HEK293 (cell line): ENCODE data around the gene SFMBT2.
A peak's percentile ranks its signal among the peaks of the same experiment; 100 is the strongest.

Experiments used
- CTCF ChIA-PET: fragments of 350-600 bp; formaldehyde crosslinking; extraction: SDS; loops from one replicate; lab custom pipeline; 2021; ENCODE audit warnings: antibody characterized with exemption; lab: Yijun Ruan, JAX
- POLR2A ChIA-PET: fragments of 300-600 bp; formaldehyde crosslinking; extraction: SDS; loops from one replicate; lab custom pipeline; 2020; ENCODE audit warnings: antibody characterized with exemption, inconsistent platforms; lab: Yijun Ruan, JAX
- H3K27ac ChIP-seq: fragments of 200-500 bp; sonication (Bioruptor generic); 2 replicates; pipeline ENCODE4 v1.5.1; 2014; ENCODE audit warnings: low read depth, low read length, control low read depth, inconsistent platforms; ENCODE audit errors: extremely low read depth
- H3K36me3 ChIP-seq, 2 experiments: fragments of 200-500 bp in 1 of 2; sonication (Bioruptor generic) in 1 of 2; 1 replicate in 1 of 2; 2 replicates in 1 of 2; pipeline ENCODE4 v1.5.1; 2014 to 2017; ENCODE audit warnings: inconsistent platforms in 2 of 2, low read length in 2 of 2; ENCODE audit not compliant: control insufficient read depth in 2 of 2, insufficient read depth in 1 of 2
- H3K4me1 ChIP-seq: fragments of 200-500 bp; sonication (Bioruptor generic); 2 replicates; pipeline ENCODE4 v1.5.1; 2014; ENCODE audit warnings: mild to moderate bottlenecking, low read length, inconsistent platforms; ENCODE audit not compliant: control insufficient read depth, insufficient read depth
- H3K4me3 ChIP-seq: 2 replicates; pipeline ENCODE4 v1.5.1; 2011; ENCODE audit warnings: low read depth, mild to moderate bottlenecking, control low read depth, low read length, moderate library complexity
- H3K9me3 ChIP-seq: fragments of 200-500 bp; sonication (Bioruptor generic); 2 replicates; pipeline ENCODE4 v1.5.1; 2014; ENCODE audit warnings: low read depth, low read length, inconsistent platforms; ENCODE audit not compliant: control insufficient read depth, insufficient read depth
- ATF2 ChIP-seq: fragments of 450-650 bp; formaldehyde crosslinking; IDR thresholded peaks from 2 replicates; pipeline ENCODE4 v1.5.1; 2016; ENCODE audit warnings: missing biosample characterization, missing genetic modification characterization, low read depth
- FEZF1 ChIP-seq: fragments of 450-650 bp; formaldehyde crosslinking; IDR thresholded peaks from 2 replicates; pipeline ENCODE4 v1.5.1; 2016; ENCODE audit warnings: missing biosample characterization, missing genetic modification characterization
- SALL2 ChIP-seq: fragments of 450-650 bp; formaldehyde crosslinking; IDR thresholded peaks from 2 replicates; pipeline ENCODE4 v1.5.0; 2017; ENCODE audit warnings: missing biosample characterization, mild to moderate bottlenecking, missing genetic modification characterization, borderline replicate concordance
- SP3 ChIP-seq: fragments of 450-650 bp; formaldehyde crosslinking; IDR thresholded peaks from 2 replicates; pipeline ENCODE4 v1.5.1; 2016; ENCODE audit warnings: missing biosample characterization, missing genetic modification characterization
- WT1 ChIP-seq: fragments of 450-650 bp; formaldehyde crosslinking; IDR thresholded peaks from 2 replicates; pipeline ENCODE4 v1.5.1; 2016; ENCODE audit warnings: missing biosample characterization, missing genetic modification characterization
- ZBTB17 ChIP-seq: fragments of 450-650 bp; formaldehyde crosslinking; IDR thresholded peaks from 2 replicates; pipeline ENCODE4 v1.5.1; 2016; ENCODE audit warnings: missing biosample characterization, missing genetic modification characterization
- ZEB2 ChIP-seq: fragments of 450-650 bp; formaldehyde crosslinking; IDR thresholded peaks from 2 replicates; pipeline ENCODE4 v1.5.1; 2016; ENCODE audit warnings: missing biosample characterization, missing genetic modification characterization
- ZFP41 ChIP-seq: fragments of 450-650 bp; formaldehyde crosslinking; IDR thresholded peaks from 2 replicates; pipeline ENCODE4 v1.5.1; 2016; ENCODE audit warnings: missing biosample characterization, missing genetic modification characterization, borderline replicate concordance
- ZNF10 ChIP-seq: fragments of 450-650 bp; formaldehyde crosslinking; IDR thresholded peaks from 2 replicates; pipeline ENCODE4 v1.5.1; 2017; ENCODE audit warnings: missing biosample characterization, missing genetic modification characterization
- ZNF114 ChIP-seq: fragments of 450-650 bp; formaldehyde crosslinking; IDR thresholded peaks from 2 replicates; pipeline ENCODE4 v1.5.0; 2017; ENCODE audit warnings: missing biosample characterization, missing genetic modification characterization
- ZNF184 ChIP-seq: fragments of 450-650 bp; IDR thresholded peaks from 2 replicates; pipeline ENCODE4 v1.5.1; 2018; ENCODE audit warnings: missing biosample characterization, mild to moderate bottlenecking, missing genetic modification characterization
- ZNF23 ChIP-seq: fragments of 450-650 bp; formaldehyde crosslinking; IDR thresholded peaks from 2 replicates; pipeline ENCODE4 v1.5.1; 2016; ENCODE audit warnings: missing biosample characterization, missing genetic modification characterization, borderline replicate concordance
- ZNF37A ChIP-seq: fragments of 450-650 bp; IDR thresholded peaks from 2 replicates; pipeline ENCODE4 v1.5.1; 2018; ENCODE audit warnings: missing biosample characterization, missing genetic modification characterization
- ZNF391 ChIP-seq: fragments of 450-650 bp; formaldehyde crosslinking; IDR thresholded peaks from 2 replicates; pipeline ENCODE4 v1.5.1; 2016; ENCODE audit warnings: low read depth, missing biosample characterization, missing genetic modification characterization, borderline replicate concordance
- ZNF48 ChIP-seq: fragments of 450-650 bp; formaldehyde crosslinking; IDR thresholded peaks from 2 replicates; pipeline ENCODE4 v1.5.1; 2016; ENCODE audit warnings: missing biosample characterization, missing genetic modification characterization
- ZNF600 ChIP-seq: fragments of 450-650 bp; formaldehyde crosslinking; IDR thresholded peaks from 2 replicates; pipeline ENCODE4 v1.5.1; 2016; ENCODE audit warnings: missing biosample characterization, missing genetic modification characterization
- ZNF629 ChIP-seq: fragments of 450-650 bp; formaldehyde crosslinking; IDR thresholded peaks from 2 replicates; pipeline ENCODE4 v1.5.1; 2017; ENCODE audit warnings: missing biosample characterization, missing genetic modification characterization
- ZNF654 ChIP-seq: fragments of 450-650 bp; formaldehyde crosslinking; IDR thresholded peaks from 2 replicates; pipeline ENCODE4 v1.5.1; 2016; ENCODE audit warnings: low read depth, missing biosample characterization, missing genetic modification characterization
- ZNF692 ChIP-seq: fragments of 450-650 bp; formaldehyde crosslinking; IDR thresholded peaks from 2 replicates; pipeline ENCODE4 v1.5.1; 2016; ENCODE audit warnings: missing biosample characterization, missing genetic modification characterization
- ZNF785 ChIP-seq: fragments of 450-650 bp; formaldehyde crosslinking; IDR thresholded peaks from 2 replicates; pipeline ENCODE4 v1.5.1; 2016; ENCODE audit warnings: missing biosample characterization, missing genetic modification characterization
- ZNF843 ChIP-seq: fragments of 450-650 bp; formaldehyde crosslinking; IDR thresholded peaks from 2 replicates; pipeline ENCODE4 v1.5.1; 2016; ENCODE audit warnings: missing biosample characterization, missing genetic modification characterization
- ZSCAN23 ChIP-seq: fragments of 450-650 bp; formaldehyde crosslinking; IDR thresholded peaks from 2 replicates; pipeline ENCODE4 v1.5.1; 2016; ENCODE audit warnings: missing biosample characterization, missing genetic modification characterization
- ZSCAN4 ChIP-seq: fragments of 450-650 bp; formaldehyde crosslinking; IDR thresholded peaks from 2 replicates; pipeline ENCODE4 v1.5.1; 2017; ENCODE audit warnings: missing biosample characterization, missing genetic modification characterization

Gene SFMBT2

DNA sequence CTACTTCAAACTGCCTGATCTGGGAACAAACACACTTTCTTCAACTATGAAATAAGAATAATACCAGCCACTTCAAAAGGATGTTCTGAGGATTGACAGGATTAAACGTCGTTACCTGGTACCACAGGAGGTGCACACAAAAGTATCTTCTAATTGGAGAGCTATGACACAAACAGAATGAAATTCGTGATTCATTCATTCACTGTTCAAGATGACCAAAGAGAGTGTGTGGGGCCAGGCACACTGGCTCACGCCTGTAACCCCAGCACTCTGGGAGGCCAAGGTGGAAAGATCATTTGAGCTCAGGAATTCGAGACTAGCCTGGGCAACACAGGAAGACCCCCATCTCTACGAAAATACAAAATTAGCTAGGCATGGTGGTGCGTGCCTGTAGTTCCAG lies 50.9 kb downstream of the SFMBT2 start:
- no peaks in the 10 kb centered on the region for H3K9me3 ChIP-seq
- H3K4me1 ChIP-seq = peaks cover under 1% of the 10 kb centered on the region
- H3K4me3 ChIP-seq = no peak overlapping the region
- TF ChIP-seq ZNF654 (no peak), SP3 (tag by site-specific recombination) (no peak), ZBTB17 (tag by site-specific recombination) (no peak), ZNF48 (tag by site-specific recombination) (no peak), ZNF843 (tag by site-specific recombination) (no peak)
- H3K36me3 ChIP-seq = peaks cover 9 to 72% of the 10 kb centered on the region in 2 experiments
- no peak overlapping the region for H3K27ac ChIP-seq
- POLR2A ChIA-PET = no interaction called here
- CTCF ChIA-PET = no interaction called here

DNA sequence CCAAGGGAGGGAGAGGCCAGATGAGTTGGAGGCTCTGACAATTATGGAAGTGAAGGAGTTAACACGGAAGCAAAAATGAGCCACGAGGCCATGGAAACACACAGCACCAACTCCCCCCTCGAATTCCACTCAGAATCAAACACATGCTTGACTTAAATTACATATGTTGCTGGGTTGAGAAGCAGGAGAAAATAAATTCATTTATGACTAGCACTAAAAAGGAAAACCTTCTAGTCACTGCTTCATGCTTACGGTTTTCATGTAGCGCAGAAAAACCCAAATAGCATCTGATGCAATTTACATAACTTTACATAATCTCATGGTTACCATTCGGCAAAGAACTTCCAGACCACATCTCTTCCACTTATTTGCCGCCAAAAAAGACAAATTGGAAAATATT lies 51.5 kb downstream of the SFMBT2 start:
- CTCF ChIA-PET = no interaction called here
- no peak for TF ChIP-seq ZFP41
- TF ChIP-seq SALL2 (tag by site-specific recombination) = no peak
- TF ChIP-seq FEZF1 (tag by site-specific recombination) = no peak
- TF ChIP-seq ZNF843 (tag by site-specific recombination) = no peak
- no peak for TF ChIP-seq ZNF391 (tag by site-specific recombination)
- TF ChIP-seq ZNF114 = no peak
- no peak for TF ChIP-seq ZNF23
- TF ChIP-seq ZNF600 (tag by site-specific recombination) = no peak
- no peak for TF ChIP-seq ZNF37A (tag by site-specific recombination)
- no peak for TF ChIP-seq ZNF785 (tag by site-specific recombination)
- TF ChIP-seq ZNF692 = no peak
- TF ChIP-seq ZNF184 (tag by site-specific recombination) = no peak
- Histone ChIP-seq H3K9me3 (no peaks in the 10 kb centered on the region), H3K27ac (no peak overlapping the region), H3K4me1 (peaks cover 5% of the 10 kb centered on the region), H3K36me3 (peaks cover 9 to 66% of the 10 kb centered on the region in 2 experiments; a peak in 2 of 3 replicates), H3K4me3 (no peak overlapping the region)
- POLR2A ChIA-PET = no interaction called here

DNA sequence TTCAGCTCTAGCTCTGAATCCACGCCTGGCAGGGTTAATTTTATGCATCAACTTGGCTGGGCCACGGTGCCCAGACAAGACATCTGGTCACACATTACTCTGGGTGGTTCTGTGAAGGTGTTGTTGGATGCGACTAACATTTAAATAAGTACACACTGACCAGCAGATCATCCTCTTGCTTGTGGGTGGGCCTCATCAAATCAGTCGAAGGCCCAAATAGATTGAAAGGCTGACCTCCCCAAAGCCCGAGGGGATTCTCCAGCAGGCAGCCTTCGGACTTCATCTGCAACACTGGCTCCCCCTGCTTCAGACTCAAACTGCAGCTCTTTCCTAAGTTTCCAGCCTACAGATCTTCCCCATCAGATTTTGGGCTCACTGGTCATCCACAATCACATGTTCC lies 53.6 kb downstream of the SFMBT2 start:
- peaks cover 5% of the 10 kb centered on the region for H3K4me1 ChIP-seq

DNA sequence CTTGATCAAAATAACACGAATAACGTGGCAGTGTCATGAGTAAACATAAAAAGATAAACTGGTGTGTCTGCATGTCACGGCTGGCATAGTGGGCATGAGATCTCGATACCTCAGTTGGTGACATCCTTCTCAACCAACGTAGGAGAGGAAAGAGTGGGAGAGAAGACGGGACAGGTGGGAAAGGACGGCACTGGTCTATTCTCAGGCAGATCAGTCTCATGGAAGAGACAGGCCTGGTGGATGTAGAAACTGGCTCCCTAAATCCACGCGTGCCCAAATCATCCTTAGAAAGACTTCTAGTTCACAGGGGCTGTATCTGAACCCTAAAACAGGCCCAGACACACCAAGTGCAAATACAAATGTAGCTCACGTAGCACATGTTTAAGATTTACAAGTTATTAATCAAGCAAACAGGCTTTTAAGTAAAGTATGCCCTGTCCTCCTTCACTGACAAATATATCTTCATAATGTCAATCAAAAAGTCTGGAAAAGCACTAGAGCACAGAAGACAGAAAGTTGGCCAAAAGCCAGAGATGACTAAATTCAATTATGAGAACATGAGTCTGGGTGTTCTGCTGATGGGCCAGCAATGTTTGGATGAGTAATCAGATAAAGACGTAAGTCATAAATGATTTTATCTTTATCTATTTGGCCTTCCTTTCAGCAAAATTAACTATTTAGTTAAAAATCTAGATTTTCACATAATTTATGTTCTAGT lies 56.3 kb downstream of the SFMBT2 start:
- Histone ChIP-seq H3K36me3 (peaks cover 0 to 39% of the 10 kb centered on the region in 2 experiments; a peak in 1 of 3 replicates), H3K9me3 (no peaks in the 10 kb centered on the region), H3K4me1 (peaks cover 5% of the 10 kb centered on the region), H3K4me3 (no peak overlapping the region), H3K27ac (no peak overlapping the region)
- CTCF ChIA-PET = no interaction called here
- POLR2A ChIA-PET = no interaction called here
- TF ChIP-seq WT1 (tag by site-specific recombination) (peak; percentile 72), ZNF629 (tag by site-specific recombination) (peak; percentile 74), ZSCAN4 (0 out of 2 replicates have a peak, but pooled peaks have one; percentile 35), ZEB2 (peak; percentile 96), ATF2 (peak; percentile 69)

More for the DNA sequence above, 53.6 kb downstream of the SFMBT2 start:
- Histone ChIP-seq H3K27ac (no peak overlapping the region), H3K9me3 (no peaks in the 10 kb centered on the region), H3K36me3 (peaks cover 9 to 45% of the 10 kb centered on the region in 2 experiments; a peak in 2 of 3 replicates), H3K4me3 (no peak overlapping the region)
- POLR2A ChIA-PET = no interaction called here
- peak; percentile 99 for TF ChIP-seq ZNF10 (tag by site-specific recombination)
- no peak for TF ChIP-seq ZSCAN23 (tag by site-specific recombination)
- TF ChIP-seq, all 188 proteins: peak for 1
- CTCF ChIA-PET = no interaction called here
